ENCODE data around the gene SDC3.

DNA sequence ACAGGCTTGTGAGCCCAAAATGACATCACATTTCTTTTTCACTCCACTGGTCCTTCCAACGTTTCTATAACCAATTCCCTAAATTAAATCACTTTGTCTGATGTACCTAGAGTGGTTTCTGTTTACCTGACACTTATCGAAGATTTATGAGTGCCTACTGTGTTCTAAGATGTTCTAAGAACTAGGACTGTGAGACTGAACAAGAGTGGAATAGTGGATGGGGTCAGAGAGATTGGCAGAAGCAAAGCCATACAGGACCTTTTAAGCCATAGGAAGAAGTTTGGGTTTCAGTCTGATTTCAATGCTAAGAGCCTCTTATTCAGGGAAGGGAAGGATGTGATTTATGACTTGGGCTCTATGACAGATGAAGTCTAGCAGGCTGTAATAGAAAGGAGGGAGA lies 78.7 kb downstream of the SDC3 start:
- TF ChIP-seq, protein P1, sequence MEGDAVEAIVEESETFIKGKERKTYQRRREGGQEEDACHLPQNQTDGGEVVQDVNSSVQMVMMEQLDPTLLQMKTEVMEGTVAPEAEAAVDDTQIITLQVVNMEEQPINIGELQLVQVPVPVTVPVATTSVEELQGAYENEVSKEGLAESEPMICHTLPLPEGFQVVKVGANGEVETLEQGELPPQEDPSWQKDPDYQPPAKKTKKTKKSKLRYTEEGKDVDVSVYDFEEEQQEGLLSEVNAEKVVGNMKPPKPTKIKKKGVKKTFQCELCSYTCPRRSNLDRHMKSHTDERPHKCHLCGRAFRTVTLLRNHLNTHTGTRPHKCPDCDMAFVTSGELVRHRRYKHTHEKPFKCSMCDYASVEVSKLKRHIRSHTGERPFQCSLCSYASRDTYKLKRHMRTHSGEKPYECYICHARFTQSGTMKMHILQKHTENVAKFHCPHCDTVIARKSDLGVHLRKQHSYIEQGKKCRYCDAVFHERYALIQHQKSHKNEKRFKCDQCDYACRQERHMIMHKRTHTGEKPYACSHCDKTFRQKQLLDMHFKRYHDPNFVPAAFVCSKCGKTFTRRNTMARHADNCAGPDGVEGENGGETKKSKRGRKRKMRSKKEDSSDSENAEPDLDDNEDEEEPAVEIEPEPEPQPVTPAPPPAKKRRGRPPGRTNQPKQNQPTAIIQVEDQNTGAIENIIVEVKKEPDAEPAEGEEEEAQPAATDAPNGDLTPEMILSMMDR (IDR thresholded peaks at IDR 0.05) = no peak
- TF ChIP-seq POLR2A (IDR thresholded peaks at IDR 0.05) = no peak
